Neural progenitor cell (in vitro differentiated cells): ENCODE data around the gene ATG9B.

ENCODE experiments used
- EZH2 ChIP-seq: fragments of 200-600 bp; sonication (generic); IDR thresholded peaks from 2 replicates; pipeline ENCODE4 v1.6.1; 2017; ENCODE audit warnings: antibody characterized with exemption, mild to moderate bottlenecking, moderate library complexity
- EZH2phosphoT487 ChIP-seq: fragments of 200-600 bp; sonication (generic); IDR thresholded peaks from 2 replicates; pipeline ENCODE4 v1.6.1; 2017; ENCODE audit warnings: antibody characterized with exemption
- TF ChIP-seq, protein P1 (sequence below): fragments of 200-600 bp; sonication (generic); IDR thresholded peaks from 2 replicates; pipeline ENCODE4 v1.5.1; 2017; ENCODE audit warnings: antibody characterized with exemption, mild to moderate bottlenecking

DNA sequence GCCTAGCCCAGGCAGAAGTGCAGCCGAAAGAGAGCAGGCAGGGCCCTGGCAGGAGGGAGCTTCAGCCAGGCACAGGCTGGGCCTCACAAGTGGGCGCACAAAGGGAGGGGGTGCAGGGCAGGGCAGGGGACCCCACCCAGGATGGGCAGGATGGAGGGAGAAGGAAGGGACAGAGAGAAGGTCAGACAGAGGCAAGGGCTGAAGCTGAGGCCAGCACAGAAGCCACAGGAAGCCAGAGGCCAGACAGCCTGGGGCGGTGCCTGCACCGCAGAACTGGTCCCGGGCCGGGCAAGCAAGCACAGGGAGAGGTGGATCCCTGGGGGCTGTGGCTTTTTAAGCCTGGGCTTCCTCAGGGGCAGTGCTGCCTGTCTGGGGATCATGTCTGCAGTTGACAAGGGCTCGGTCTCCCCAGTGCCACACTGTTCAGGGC lies 16.8 kb downstream of the ATG9B start:
- TF ChIP-seq, protein P1, sequence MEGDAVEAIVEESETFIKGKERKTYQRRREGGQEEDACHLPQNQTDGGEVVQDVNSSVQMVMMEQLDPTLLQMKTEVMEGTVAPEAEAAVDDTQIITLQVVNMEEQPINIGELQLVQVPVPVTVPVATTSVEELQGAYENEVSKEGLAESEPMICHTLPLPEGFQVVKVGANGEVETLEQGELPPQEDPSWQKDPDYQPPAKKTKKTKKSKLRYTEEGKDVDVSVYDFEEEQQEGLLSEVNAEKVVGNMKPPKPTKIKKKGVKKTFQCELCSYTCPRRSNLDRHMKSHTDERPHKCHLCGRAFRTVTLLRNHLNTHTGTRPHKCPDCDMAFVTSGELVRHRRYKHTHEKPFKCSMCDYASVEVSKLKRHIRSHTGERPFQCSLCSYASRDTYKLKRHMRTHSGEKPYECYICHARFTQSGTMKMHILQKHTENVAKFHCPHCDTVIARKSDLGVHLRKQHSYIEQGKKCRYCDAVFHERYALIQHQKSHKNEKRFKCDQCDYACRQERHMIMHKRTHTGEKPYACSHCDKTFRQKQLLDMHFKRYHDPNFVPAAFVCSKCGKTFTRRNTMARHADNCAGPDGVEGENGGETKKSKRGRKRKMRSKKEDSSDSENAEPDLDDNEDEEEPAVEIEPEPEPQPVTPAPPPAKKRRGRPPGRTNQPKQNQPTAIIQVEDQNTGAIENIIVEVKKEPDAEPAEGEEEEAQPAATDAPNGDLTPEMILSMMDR, result no peak
- TF ChIP-seq EZH2 (no peak), EZH2phosphoT487 (no peak)
